HG03575 (cell line): ENCODE results near the gene NOTO.
"Not testable (repeated sequence)": the region's sequence is repeated elsewhere in the genome, so short reads cannot be mapped to it uniquely, and the experiment has no call there.

Source experiments
- ATAC-seq: cut with Tn5 transposase; IDR thresholded peaks from one replicate; pipeline ENCODE4 v1.9.1; 2021; ENCODE audit not compliant: unreplicated experiment, insufficient number of reproducible peaks, low FRiP score; ENCODE audit errors: extremely low read depth

Gene NOTO, protein sequence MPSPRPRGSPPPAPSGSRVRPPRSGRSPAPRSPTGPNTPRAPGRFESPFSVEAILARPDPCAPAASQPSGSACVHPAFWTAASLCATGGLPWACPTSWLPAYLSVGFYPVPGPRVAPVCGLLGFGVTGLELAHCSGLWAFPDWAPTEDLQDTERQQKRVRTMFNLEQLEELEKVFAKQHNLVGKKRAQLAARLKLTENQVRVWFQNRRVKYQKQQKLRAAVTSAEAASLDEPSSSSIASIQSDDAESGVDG

DNA sequence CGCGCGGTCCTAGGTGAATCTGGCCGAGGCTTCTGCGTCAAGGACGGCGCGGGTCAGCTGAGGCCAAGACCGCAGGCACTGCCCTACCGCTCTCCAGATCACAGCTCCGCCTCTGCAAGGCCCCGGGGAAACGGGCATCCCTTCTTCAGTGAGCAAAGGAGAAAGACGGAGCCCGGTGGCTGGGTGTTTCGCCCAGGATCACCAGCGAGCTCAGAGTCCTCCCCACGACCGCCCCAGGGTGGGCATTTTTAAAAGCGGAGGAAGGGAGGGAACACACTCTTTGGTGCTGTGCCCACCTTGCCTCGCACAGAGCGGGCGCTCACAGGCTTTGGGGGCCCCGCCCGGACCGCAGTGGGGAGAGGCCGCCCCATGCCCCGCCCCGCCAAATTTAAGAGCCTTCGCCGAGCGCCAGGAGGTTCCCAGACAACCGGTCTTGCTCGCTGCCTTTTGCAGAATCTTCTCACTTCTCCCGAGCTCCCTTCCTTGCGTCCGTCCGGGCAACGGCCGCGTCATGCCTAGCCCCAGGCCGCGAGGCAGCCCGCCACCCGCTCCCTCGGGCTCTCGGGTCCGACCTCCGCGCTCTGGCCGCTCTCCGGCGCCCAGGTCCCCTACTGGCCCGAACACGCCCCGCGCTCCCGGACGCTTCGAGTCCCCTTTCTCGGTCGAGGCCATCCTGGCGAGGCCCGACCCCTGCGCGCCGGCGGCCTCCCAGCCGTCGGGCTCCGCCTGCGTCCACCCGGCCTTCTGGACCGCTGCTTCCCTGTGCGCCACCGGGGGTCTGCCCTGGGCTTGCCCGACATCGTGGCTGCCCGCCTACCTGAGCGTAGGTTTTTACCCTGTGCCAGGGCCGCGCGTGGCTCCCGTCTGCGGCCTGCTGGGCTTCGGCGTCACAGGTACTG lies at the start of gene NOTO:
Gene NOTO (plus strand): TSS at position 419 of the 899 bp plus-strand sequence. CDS start 93 bp downstream, at position 512.
- ATAC-seq: no peak

DNA sequence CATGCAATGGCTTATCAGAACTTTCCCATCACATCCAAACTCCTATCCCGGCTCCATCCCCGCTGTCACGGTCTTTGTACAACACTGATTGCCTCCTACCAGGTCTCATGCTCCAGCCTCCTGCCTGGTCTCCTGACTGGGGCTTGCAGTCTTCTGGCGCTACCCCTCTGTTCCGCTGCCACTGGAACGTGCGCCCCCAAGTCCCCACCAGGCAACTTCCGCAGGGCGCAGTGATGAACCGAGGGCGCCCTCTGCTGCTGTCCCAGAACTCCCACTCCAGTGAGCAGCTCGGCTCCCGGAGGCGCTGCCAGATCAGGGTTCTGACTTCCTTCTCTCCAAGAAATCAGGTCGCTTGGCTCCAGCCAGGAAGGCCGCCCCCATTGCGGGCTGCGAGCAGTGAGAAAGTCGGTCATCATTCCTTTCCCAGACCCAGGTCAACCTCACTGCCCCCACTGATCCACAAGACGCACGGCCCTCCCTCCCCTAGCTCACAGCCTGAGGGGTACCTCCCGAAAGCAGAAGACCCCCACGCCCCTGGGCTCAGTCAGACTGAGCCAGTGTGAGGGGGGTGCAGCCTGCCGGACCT lies 45.7 kb upstream of the NOTO start:
- no peak for ATAC-seq

DNA sequence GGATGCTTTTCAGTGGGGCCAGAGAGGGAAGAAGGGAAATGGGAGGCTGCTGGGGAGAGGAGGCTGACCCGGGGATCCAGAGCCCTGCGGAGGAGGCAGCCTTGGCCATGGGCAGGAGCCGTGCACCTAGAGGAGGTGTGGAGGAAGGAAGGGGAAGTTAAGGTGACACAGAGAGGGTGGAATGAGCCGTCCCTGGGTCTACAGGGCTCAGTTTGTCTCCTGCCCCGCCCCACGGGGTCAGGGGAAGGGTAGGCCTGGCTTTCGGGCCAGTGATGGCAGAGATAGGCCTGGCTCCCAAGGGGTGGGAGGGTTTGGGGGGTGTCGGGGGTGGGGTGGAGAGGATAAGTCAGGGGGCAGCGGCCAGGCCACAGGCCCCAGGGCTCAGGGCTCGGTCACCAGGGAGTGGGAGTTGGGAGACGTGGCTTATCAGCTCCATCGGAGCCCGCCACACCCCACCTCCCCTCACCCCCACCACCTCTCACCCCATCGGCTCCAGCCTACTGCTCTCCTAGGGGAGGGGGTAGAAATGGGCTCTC lies 39.5 kb upstream of the NOTO start:
- no peak for ATAC-seq

DNA sequence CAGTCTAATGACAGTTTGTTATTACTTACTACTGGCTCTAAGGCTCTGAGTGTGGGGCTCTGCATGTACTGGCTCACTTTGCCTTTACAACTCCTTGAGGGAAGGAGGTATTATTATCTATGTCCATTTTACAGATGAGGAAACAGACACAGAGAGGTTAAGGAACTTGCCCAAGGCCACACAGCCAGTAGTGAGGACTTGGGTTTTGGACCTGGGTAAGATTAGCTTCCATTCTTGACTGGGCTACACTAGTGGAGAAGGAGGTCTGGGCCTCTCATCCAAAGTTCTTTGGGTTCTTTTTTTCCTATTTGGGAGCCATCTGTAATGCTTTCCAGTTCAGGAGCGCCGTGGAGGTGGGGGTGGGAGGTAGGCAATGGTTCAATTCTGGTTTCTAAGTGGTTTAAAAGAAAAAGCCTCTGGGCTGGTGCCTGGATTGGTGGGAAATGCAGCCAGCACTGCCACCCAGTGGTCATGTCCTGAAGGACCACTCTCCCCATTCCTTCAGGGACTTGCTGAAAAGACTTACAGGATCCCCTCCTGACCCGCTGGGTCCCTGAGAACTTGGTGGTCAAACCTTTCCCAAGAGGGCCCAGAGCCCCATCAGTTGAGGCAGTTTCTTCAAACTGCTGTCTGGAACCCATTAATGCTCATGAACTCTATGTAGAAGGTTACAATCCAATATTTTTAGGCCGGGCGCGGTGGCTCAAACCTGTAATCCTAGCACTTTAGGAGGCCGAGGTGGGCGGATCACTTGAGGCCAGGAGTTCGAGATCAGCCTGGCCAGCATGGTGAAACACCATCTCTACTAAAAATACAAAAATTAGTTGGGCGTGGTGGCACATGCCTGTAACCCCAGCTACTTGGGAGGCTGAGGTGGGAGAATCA lies 38.6 kb upstream of the NOTO start:
- ATAC-seq: no peak

DNA sequence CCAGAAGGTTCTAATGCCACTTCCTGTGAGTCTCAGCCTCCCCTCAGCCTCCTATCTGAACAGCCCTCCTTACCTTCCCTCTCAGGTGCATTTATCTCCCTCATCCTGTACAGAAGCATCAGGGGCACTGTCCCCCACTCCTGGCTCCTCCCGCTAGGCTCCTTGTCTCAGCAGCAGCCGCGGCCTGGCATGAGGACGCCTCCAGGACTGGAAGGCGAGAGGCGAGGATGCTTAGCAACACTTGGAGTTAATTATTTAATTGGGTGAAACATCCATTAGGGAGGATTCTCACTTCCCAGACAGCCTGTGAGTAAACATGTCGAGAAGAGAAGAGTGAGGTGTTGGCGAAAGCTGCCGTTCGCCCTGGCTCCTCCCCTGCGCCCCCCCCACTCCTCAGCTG lies 36.4 kb upstream of the NOTO start:
- ATAC-seq: not testable (repeated sequence)

DNA sequence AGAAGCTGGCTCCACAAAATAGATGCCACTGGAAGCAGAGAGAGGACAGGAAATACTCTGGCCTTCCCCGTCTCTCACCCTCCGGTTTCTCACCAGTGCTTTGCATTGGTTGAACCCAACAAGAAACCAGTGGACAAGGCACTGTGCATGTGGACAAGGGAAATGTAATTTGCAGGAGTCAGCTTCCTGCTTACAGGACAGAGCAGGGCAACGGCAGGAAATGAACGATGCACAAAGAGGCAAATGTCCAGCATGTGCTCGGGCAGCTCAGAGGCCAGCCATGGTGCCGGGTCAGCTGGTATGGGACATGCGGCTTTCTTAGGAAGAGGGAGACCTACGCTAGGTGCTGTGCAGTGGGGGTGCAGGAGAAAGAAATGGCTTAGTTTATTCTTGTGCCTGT lies 35.6 kb upstream of the NOTO start:
- ATAC-seq: not testable (repeated sequence)

DNA sequence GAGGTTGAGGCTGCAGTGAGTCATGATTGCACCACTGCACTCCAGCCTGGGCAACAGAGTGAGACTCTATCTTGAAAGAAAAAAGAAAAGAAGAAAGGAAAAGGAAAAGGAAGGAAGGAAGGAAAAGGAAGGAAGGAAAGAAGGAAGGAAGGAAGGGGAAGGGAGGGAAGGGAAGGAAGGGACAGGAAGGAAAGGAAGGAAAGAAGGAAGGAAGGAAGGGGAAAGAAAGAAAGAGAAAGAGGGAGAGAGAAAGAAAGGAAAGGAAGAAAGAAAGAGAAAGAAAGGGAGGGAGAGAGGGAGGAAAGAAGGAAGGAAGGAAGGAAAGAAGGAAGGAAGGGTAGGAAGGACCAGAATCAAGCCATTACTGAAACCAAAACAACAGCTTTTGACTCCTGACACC lies 34.0 kb upstream of the NOTO start:
- ATAC-seq: not testable (repeated sequence)

DNA sequence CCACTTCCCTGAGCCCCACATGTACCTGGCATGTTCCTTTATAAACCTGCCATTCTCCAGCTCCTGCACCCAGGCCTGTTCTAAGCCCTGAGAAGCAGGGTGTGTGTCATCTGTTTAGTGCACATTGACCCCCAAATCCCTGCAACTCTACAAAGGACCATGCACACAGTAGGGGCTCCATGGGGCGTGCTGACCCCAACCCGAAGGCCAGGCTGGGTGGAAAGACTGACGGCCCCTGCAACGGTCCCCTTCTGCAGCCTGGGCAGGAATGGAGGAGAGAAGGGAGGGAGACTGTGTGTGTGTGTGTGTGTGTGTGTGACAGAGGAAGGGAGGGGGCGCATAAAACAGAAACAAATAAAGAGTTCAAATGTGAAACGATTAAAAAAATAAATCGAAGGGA lies 32.0 kb upstream of the NOTO start:
- not testable (repeated sequence) for ATAC-seq

DNA sequence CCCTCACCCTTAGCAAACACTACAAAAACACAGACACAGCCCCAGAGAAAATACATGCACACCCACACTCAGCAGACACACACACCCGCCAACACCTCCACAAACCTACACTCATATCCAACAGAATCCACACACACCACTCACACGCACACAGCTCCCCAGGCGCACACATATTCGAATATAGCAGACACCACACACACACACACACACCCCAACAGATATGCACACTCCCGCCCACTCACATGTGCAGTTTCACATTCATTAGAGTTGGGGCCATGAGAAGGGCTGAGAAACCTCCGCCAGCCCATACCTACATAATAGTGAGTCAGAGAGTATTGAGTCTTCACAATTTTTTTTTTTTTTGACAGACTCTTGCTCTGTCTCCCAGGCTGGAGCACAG lies 29.4 kb upstream of the NOTO start:
- no peak for ATAC-seq

DNA sequence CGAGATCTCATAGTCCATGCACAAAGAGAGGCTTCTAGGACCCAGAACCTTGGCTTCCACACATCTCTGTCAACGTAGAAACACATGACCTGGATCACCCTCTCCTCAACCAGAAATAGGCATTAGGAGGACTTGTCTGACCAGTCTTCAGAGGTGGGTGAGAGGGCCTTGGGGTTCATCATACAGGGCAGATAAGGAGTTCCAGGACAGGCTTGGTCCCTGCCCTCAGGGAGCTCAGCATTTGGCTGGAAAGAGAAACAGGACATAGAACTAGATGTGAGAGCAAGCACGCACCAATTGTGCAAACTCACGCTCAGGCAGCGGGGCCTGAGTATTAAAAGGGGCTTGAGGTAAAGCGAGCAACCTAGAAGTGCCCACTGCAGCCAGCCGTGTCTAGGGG lies 28.6 kb upstream of the NOTO start:
- ATAC-seq: no peak

DNA sequence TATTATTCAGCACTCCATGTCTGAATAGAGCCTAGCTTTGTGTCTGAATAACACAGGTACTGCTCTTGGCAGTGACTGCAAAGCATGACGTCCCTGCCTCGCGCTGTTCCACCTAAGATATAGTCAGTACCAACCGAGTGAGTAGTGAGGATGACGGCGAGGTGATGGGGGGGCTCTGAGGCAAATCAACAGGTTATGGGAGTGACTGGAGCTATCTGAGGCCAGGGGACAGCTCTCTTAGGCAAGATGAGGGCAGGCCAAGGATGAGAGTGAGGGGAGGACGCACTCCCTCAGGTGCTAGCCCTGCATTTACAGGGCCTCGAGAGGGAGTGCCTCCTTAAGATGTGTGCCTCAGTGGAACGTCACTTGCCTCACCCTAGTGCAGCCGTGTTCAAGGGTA lies 28.1 kb upstream of the NOTO start:
- ATAC-seq: no peak

DNA sequence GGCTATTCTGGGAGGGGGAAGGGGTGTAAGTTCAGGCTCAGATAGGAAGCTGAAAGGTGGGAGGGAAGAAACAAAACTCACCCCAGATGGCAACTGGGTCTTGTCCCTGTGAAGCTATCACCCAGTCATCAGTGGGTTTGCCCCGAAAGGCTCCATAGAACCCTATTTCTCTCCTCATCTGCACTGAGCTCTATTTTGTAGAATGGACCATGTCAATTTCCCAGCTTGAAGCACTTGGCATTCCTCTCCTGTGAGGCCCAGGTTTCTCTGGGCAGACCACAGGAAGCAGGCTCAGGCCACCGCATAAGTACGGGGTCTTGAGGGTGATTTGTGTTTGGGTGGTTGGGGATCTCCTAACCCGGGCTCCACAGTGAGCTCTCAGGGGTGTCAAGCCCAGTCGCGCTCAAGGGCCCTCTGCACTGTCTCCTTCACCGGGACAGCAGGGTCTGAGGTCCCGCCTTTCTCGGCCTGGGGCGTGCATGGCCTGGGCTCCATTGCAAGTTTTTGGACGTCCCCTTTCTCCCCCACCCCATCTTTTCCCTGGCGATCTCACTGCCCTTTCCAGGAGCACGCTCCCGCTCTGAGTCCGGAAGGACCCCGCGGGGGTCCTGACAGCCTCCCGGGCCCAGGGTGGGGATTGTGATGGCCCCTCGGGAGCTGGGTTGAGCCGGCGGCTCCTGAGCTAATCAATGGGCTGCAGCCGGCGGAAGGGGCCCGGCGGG lies 27.3 kb upstream of the NOTO start:
- ATAC-seq: no peak

DNA sequence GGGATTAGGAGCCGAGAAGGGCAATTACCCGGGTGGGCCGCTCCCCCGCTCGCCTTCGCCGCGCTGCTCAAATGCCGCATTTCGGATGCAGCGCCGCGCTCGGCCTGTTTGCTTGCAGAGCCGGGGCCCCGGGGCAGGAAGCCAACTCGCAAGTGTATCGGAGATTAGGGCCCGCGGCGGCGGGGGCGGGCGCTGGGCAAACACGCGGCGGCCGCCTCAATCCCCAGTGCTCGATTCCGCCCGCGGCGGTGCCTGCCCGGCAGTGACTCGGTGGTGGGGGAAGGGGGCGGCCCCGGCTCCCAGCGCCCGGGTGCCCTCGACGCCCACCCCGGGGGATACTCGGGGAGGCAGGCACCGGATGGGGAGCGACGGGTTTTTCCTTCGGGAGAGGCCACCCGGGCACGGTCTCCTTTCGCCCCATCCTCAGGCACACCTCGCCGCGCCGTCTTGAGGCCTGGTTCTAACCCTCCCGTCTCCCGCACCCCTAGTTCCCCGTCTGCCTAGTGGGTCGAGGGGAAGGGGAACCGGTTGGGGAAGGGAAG lies 26.6 kb upstream of the NOTO start:
- no peak for ATAC-seq

DNA sequence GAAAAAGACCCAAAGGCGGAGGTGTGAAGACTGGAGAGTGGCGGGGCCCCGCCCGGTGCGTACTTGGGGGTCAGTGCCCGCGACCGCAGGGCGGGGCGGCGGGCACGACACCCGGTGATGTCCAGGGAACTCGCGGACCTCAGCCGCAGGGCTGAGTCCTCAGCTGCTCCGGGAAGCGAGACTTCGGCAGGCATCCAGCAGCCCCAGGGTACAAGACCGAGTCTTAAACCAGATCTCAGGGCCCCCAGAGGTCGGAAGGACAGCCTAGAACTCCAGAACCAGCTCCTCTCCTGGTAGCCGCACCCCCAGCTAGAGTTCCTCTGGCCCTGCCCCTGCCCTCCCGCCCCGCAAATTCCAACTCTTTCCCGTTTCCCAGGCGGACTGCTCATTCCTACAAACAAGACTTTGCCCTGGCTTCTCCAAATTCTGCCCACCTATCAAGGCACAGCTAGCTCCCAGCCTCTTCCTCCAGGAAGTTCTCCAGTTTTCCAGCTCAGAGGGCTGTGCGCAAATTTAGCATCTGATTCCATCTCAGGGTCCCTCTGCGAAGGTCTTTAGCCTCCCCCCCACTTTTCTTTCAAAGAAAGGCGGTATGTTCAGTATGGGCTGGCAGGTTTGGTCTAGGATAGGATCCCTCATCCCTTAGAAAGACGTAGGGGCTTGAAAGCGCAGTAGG lies 26.0 kb upstream of the NOTO start:
- no peak for ATAC-seq

DNA sequence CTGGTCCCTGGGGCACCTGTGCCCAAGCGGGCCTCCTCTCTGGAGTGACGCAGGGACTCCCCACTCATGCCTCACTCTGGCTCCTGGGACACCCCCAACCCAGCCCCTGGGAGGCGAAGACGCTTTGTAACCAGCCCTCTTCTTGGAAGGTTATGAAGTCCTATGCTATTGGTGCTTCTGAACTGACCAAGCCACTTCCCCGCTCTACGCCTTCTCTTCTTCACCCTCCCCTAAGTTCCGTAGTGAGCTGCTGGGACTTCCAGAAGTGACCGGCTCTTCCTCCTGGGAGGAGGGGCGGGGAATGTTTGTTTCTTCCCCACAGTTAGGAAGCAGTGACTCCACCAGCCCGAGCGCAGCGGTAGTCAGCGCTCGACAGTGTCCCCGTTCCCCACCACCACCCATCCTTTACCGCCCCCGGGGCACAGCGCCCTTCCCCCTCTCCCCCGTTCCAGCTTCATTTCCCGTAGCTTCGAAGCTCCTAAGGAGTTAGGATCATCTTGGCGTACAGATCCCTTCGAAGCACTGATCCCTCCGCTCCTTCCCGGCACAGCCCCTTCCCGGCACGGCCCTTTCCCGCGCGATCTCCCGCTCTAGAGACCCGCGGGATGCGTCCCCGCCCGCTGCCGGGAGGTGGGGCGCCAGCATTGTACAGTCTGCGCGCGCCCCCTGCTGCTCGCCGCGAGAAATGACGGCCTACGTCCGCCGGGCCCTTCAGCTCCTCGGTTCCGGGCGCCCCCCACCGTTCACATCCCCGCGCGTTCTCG lies 25.3 kb upstream of the NOTO start:
- no peak for ATAC-seq

DNA sequence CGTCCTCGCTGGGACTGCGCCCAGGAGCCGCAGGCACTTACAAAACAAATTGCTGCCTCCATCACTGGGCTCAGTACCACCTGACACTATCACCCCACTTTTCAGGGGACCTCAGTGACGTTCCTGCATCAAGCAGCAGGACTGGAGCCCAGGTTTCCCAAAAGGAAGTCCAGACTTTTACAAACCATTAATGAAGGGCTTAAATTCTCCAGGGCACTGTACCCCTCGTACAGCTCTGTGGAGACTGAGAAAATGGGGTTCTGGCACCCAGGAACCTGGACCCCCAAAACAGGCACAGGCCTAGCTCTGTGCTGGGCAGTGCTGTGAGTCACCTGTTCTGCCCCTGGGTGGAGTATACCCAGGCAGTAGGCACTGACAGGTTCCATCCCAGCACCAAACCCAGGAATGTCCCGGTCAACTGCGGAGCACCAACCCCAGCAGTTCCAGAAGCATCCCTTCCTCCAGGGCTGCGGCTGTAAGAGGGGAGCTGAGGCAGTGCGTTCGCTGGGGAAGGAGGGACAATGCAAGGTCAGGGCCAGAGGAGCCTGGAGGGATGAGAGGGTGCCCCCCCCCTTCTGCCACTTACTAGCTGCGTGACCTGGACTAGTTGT lies 24.6 kb upstream of the NOTO start:
- ATAC-seq: no peak
